ENCODE measurements around the gene CAMTA1.

CAMTA1 gene

GRCh38 chr1:7427605-7428300 is 642.5 kb downstream of the CAMTA1 start:
- no peak for DNase-seq

- DNase-seq = no peak
Observed at GRCh38 chr1:7429290-7429689, 644.0 kb downstream of the CAMTA1 start.

GRCh38 chr1:7430047-7430608 is 644.9 kb downstream of the CAMTA1 start:
- no peak for DNase-seq

- no peak for DNase-seq
Observed at GRCh38 chr1:7430691-7431090, 645.4 kb downstream of the CAMTA1 start.

GRCh38 chr1:7432102-7432899 is 647.0 kb downstream of the CAMTA1 start:
- DNase-seq = no peak

- no peak for DNase-seq
Observed at GRCh38 chr1:7432900-7433380, 647.7 kb downstream of the CAMTA1 start.

- DNase-seq = no peak
Observed at GRCh38 chr1:7434566-7434965, 649.3 kb downstream of the CAMTA1 start.

- DNase-seq = no peak
Observed at GRCh38 chr1:7435276-7436055, 650.2 kb downstream of the CAMTA1 start.

GRCh38 chr1:7436056-7437005 is 651.1 kb downstream of the CAMTA1 start:
- no peak for DNase-seq

GRCh38 chr1:7437036-7437435 is 651.8 kb downstream of the CAMTA1 start:
- DNase-seq = no peak

GRCh38 chr1:7437608-7438395 is 652.5 kb downstream of the CAMTA1 start:
- DNase-seq = no peak

- DNase-seq = no peak
Observed at GRCh38 chr1:7438396-7438785, 653.1 kb downstream of the CAMTA1 start.

GRCh38 chr1:7438921-7439655 is 653.8 kb downstream of the CAMTA1 start:
- DNase-seq = no peak

GRCh38 chr1:7440154-7440553 is 654.9 kb downstream of the CAMTA1 start:
- no peak for DNase-seq

- DNase-seq = no peak
Observed at GRCh38 chr1:7441143-7441841, 656.0 kb downstream of the CAMTA1 start.

GRCh38 chr1:7442036-7442435 is 656.8 kb downstream of the CAMTA1 start:
- no peak for DNase-seq

GRCh38 chr1:7442918-7443317 is 657.7 kb downstream of the CAMTA1 start:
- no peak for DNase-seq

- no peak for DNase-seq
Observed at GRCh38 chr1:7444363-7444762, 659.1 kb downstream of the CAMTA1 start.

GRCh38 chr1:7447093-7447492 is 661.8 kb downstream of the CAMTA1 start:
- DNase-seq = no peak

GRCh38 chr1:7447736-7448135 is 662.5 kb downstream of the CAMTA1 start:
- no peak for DNase-seq

Data from COR-L47 (cell line).